Measurements from ENCODE around the gene WDR86. TPM values are rescaled to one million over a fixed set of nuclear protein-coding genes. Genes with fewer than 3 reads are reported as not detected.

WDR86 gene
- total and polyA plus RNA-seq, 4 donors, result 0.18 to 4.4 (median 2.8) TPM; not detected in 1

GRCh38 chr7:151425670-151426440 is 16.0 kb upstream of the WDR86 start:
- peaks cover 1% of the 10 kb centered on the region for H3K9me3 ChIP-seq (ENCODE audit: control insufficient read depth, low read length)
- ATAC-seq (ENCODE audit: low FRiP score), result peak; percentile 64
- 46 to 54% methylated on average over 7 of the region's 7 CpGs for WGBS, 2 donors
- peak overlapping the region in 1 of 2 donors; percentile 21 for H3K27ac ChIP-seq (ENCODE audit: low read depth in 1 of 2, low read length in 2 of 2)
- DNase-seq, result peak in 1 of 2 donors; percentile 33
- H3K27me3 ChIP-seq (ENCODE audit: control insufficient read depth in 1 of 2, insufficient read depth in 2 of 2, low read length in 1 of 2), result no peaks in the 10 kb centered on the region
- no peak overlapping the region for H3K4me3 ChIP-seq (ENCODE audit: low read length in 2 of 2)
- intact Hi-C loops (cut with DNase I), result no loop called here
- H3K36me3 ChIP-seq (ENCODE audit: control insufficient read depth in 1 of 2, insufficient read depth in 2 of 2, low read length in 1 of 2), result no peaks in the 10 kb centered on the region
- H3K4me1 ChIP-seq (ENCODE audit: control insufficient read depth in 1 of 2, insufficient read depth in 2 of 2, low read length in 2 of 2), result no peaks in the 10 kb centered on the region

GRCh38 chr7:151424799-151425198 is 15.0 kb upstream of the WDR86 start:
- ATAC-seq (ENCODE audit: low FRiP score) (no peak), DNase-seq (no peak)
- H3K27me3 ChIP-seq (ENCODE audit: control insufficient read depth in 1 of 2, insufficient read depth in 2 of 2, low read length in 1 of 2), result no peaks in the 10 kb centered on the region
- H3K9me3 ChIP-seq (ENCODE audit: control insufficient read depth, low read length), result peaks cover 6% of the 10 kb centered on the region
- WGBS, 2 donors, result 82% methylated on average over 5 of the region's 5 CpGs
- intact Hi-C loops (cut with DNase I), result loop anchor here in 1 of 2 donors (5.0 kb wide), 1 partner anchor 37 kb away; no protein-coding TSS in a partner anchor
- no peaks in the 10 kb centered on the region for H3K36me3 ChIP-seq (ENCODE audit: control insufficient read depth in 1 of 2, insufficient read depth in 2 of 2, low read length in 1 of 2)
- no peak overlapping the region for H3K27ac ChIP-seq (ENCODE audit: low read depth in 1 of 2, low read length in 2 of 2)
- H3K4me3 ChIP-seq (ENCODE audit: low read length in 2 of 2), result no peak overlapping the region
- H3K4me1 ChIP-seq (ENCODE audit: control insufficient read depth in 1 of 2, insufficient read depth in 2 of 2, low read length in 2 of 2), result no peaks in the 10 kb centered on the region

- Histone ChIP-seq H3K9me3 (ENCODE audit: control insufficient read depth, low read length) (peaks cover 6% of the 10 kb centered on the region), H3K4me3 (ENCODE audit: low read length in 2 of 2) (no peak overlapping the region), H3K4me1 (ENCODE audit: control insufficient read depth in 1 of 2, insufficient read depth in 2 of 2, low read length in 2 of 2) (no peaks in the 10 kb centered on the region), H3K27ac (ENCODE audit: low read depth in 1 of 2, low read length in 2 of 2) (no peak overlapping the region), H3K36me3 (ENCODE audit: control insufficient read depth in 1 of 2, insufficient read depth in 2 of 2, low read length in 1 of 2) (no peaks in the 10 kb centered on the region), H3K27me3 (ENCODE audit: control insufficient read depth in 1 of 2, insufficient read depth in 2 of 2, low read length in 1 of 2) (no peaks in the 10 kb centered on the region)
- no peak for ATAC-seq (ENCODE audit: low FRiP score)
- intact Hi-C loops (cut with DNase I), result loop anchor here in 1 of 2 donors (5.0 kb wide), 1 partner anchor 37 kb away; no protein-coding TSS in a partner anchor
- 89 to 90% methylated on average over 5 of the region's 5 CpGs for WGBS, 2 donors
- no peak for DNase-seq
Observed at GRCh38 chr7:151423936-151424335, 14.1 kb upstream of the WDR86 start.

- H3K36me3 ChIP-seq (ENCODE audit: control insufficient read depth in 1 of 2, insufficient read depth in 2 of 2, low read length in 1 of 2), result no peaks in the 10 kb centered on the region
- intact Hi-C loops (cut with DNase I), result loop anchor here in 1 of 2 donors (5.0 kb wide), 1 partner anchor 36 kb away; no protein-coding TSS in a partner anchor
- no peak overlapping the region for H3K27ac ChIP-seq (ENCODE audit: low read depth in 1 of 2, low read length in 2 of 2)
- no peaks in the 10 kb centered on the region for H3K4me1 ChIP-seq (ENCODE audit: control insufficient read depth in 1 of 2, insufficient read depth in 2 of 2, low read length in 2 of 2)
- 89 to 90% methylated on average over 7 of the region's 7 CpGs for WGBS, 2 donors
- DNase-seq, result no peak
- no peaks in the 10 kb centered on the region for H3K27me3 ChIP-seq (ENCODE audit: control insufficient read depth in 1 of 2, insufficient read depth in 2 of 2, low read length in 1 of 2)
- H3K9me3 ChIP-seq (ENCODE audit: control insufficient read depth, low read length), result peaks cover 6% of the 10 kb centered on the region
- no peak overlapping the region for H3K4me3 ChIP-seq (ENCODE audit: low read length in 2 of 2)
- no peak for ATAC-seq (ENCODE audit: low FRiP score)
Observed at GRCh38 chr7:151423226-151423625, 13.4 kb upstream of the WDR86 start.

- Histone ChIP-seq H3K4me1 (ENCODE audit: control insufficient read depth in 1 of 2, insufficient read depth in 2 of 2, low read length in 2 of 2) (no peaks in the 10 kb centered on the region), H3K4me3 (ENCODE audit: low read length in 2 of 2) (no peak overlapping the region), H3K27me3 (ENCODE audit: control insufficient read depth in 1 of 2, insufficient read depth in 2 of 2, low read length in 1 of 2) (no peaks in the 10 kb centered on the region), H3K36me3 (ENCODE audit: control insufficient read depth in 1 of 2, insufficient read depth in 2 of 2, low read length in 1 of 2) (no peaks in the 10 kb centered on the region), H3K27ac (ENCODE audit: low read depth in 1 of 2, low read length in 2 of 2) (no peak overlapping the region), H3K9me3 (ENCODE audit: control insufficient read depth, low read length) (peaks cover 6% of the 10 kb centered on the region)
- DNase-seq (no peak), ATAC-seq (ENCODE audit: low FRiP score) (no peak)
- intact Hi-C loops (cut with DNase I), result loop anchor here in 1 of 2 donors (5.0 kb wide), 1 partner anchor 35 kb away; no protein-coding TSS in a partner anchor
- 90 to 91% methylated on average over 5 of the region's 5 CpGs for WGBS, 2 donors
Observed at GRCh38 chr7:151422212-151422611, 12.4 kb upstream of the WDR86 start.

- H3K27ac ChIP-seq (ENCODE audit: low read depth in 1 of 2, low read length in 2 of 2), result no peak overlapping the region
- no peaks in the 10 kb centered on the region for H3K27me3 ChIP-seq (ENCODE audit: control insufficient read depth in 1 of 2, insufficient read depth in 2 of 2, low read length in 1 of 2)
- peaks cover 6% of the 10 kb centered on the region for H3K9me3 ChIP-seq (ENCODE audit: control insufficient read depth, low read length)
- no peaks in the 10 kb centered on the region for H3K4me1 ChIP-seq (ENCODE audit: control insufficient read depth in 1 of 2, insufficient read depth in 2 of 2, low read length in 2 of 2)
- H3K36me3 ChIP-seq (ENCODE audit: control insufficient read depth in 1 of 2, insufficient read depth in 2 of 2, low read length in 1 of 2), result no peaks in the 10 kb centered on the region
- H3K4me3 ChIP-seq (ENCODE audit: low read length in 2 of 2), result no peak overlapping the region
- 77 to 85% methylated on average over 5 of the region's 5 CpGs for WGBS, 2 donors
- intact Hi-C loops (cut with DNase I), result loop anchor here in 1 of 2 donors (5.0 kb wide), 1 partner anchor 33 kb away; no protein-coding TSS in a partner anchor
- no peak for DNase-seq
- no peak for ATAC-seq (ENCODE audit: low FRiP score)
Observed at GRCh38 chr7:151420144-151420543, 10.3 kb upstream of the WDR86 start.

DNA sequence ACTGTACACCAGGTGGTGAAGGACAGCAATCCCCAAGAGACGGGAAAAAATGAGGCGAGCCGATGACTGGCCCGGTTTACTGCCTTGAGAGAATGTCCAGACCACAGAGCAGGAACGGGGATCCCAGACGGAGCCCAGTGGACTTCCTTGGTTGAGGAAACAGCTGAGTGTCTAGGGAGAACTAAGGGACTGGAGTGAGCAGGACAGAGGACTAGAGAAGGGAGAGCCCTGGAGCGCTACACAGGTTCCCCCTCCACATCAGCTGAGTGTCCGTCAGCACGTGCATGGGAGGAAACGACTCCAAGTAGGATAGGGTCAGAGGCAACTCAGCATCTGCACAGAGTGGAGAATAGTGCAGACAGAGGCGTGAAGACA is 7.1 kb upstream of the WDR86 start:
- H3K4me3 ChIP-seq (ENCODE audit: low read length in 2 of 2), result no peak overlapping the region
- intact Hi-C loops (cut with DNase I), result no loop called here
- WGBS, 2 donors, result 63 to 78% methylated on average over 11 of the region's 11 CpGs
- H3K4me1 ChIP-seq (ENCODE audit: control insufficient read depth in 1 of 2, insufficient read depth in 2 of 2, low read length in 2 of 2), result no peaks in the 10 kb centered on the region
- DNase-seq (no peak), ATAC-seq (ENCODE audit: low FRiP score) (no peak)
- H3K9me3 ChIP-seq (ENCODE audit: control insufficient read depth, low read length), result peaks cover 6% of the 10 kb centered on the region
- H3K27ac ChIP-seq (ENCODE audit: low read depth in 1 of 2, low read length in 2 of 2), result no peak overlapping the region
- no peaks in the 10 kb centered on the region for H3K27me3 ChIP-seq (ENCODE audit: control insufficient read depth in 1 of 2, insufficient read depth in 2 of 2, low read length in 1 of 2)
- no peaks in the 10 kb centered on the region for H3K36me3 ChIP-seq (ENCODE audit: control insufficient read depth in 1 of 2, insufficient read depth in 2 of 2, low read length in 1 of 2)

GRCh38 chr7:151416112-151416940 is 6.5 kb upstream of the WDR86 start:
- Histone ChIP-seq H3K36me3 (ENCODE audit: control insufficient read depth in 1 of 2, insufficient read depth in 2 of 2, low read length in 1 of 2) (no peaks in the 10 kb centered on the region), H3K27me3 (ENCODE audit: control insufficient read depth in 1 of 2, insufficient read depth in 2 of 2, low read length in 1 of 2) (no peaks in the 10 kb centered on the region), H3K4me1 (ENCODE audit: control insufficient read depth in 1 of 2, insufficient read depth in 2 of 2, low read length in 2 of 2) (no peaks in the 10 kb centered on the region), H3K4me3 (ENCODE audit: low read length in 2 of 2) (no peak overlapping the region), H3K9me3 (ENCODE audit: control insufficient read depth, low read length) (peaks cover 5% of the 10 kb centered on the region), H3K27ac (ENCODE audit: low read depth in 1 of 2, low read length in 2 of 2) (no peak overlapping the region)
- ATAC-seq (ENCODE audit: low FRiP score) (no peak), DNase-seq (peak; percentile 9 to 51)
- WGBS, 2 donors, result 90 to 91% methylated on average over 10 of the region's 10 CpGs
- intact Hi-C loops (cut with DNase I), result no loop called here

All from aorta (tissue), 5 donors.